Stimulated activated naive CD8-positive, alpha-beta T cell treated with anti-CD3 and anti-CD28 coated beads, Interleukin-15, Interleukin-2, amounts not matched to agents 100 ng/mL and 50 ng/mL, for 24 hours (primary cell): ENCODE measurements around the gene GUCA2A.
"Not testable (repeated sequence)": the region's sequence is repeated elsewhere in the genome, so short reads cannot be mapped to it uniquely, and the experiment has no call there.

Experiments
- H3K27ac Mint-ChIP-seq: one replicate; pipeline ENCODE4 v1.8.0; 2021; ENCODE audit warnings: mild to moderate bottlenecking, mixed read lengths
- H3K27me3 Mint-ChIP-seq: one replicate; pipeline ENCODE4 v1.8.0; 2021; ENCODE audit warnings: mixed read lengths
- H3K36me3 Mint-ChIP-seq: one replicate; pipeline ENCODE4 v1.8.0; 2021; ENCODE audit warnings: low read depth, mixed read lengths
- H3K4me1 Mint-ChIP-seq: one replicate; pipeline ENCODE4 v1.8.0; 2021; ENCODE audit warnings: low read depth, mixed read lengths
- H3K4me3 Mint-ChIP-seq: one replicate; pipeline ENCODE4 v1.8.0; 2021; ENCODE audit warnings: mild to moderate bottlenecking, mixed read lengths
- H3K9me3 Mint-ChIP-seq: one replicate; pipeline ENCODE4 v1.8.0; 2021; ENCODE audit warnings: mixed read lengths

Gene GUCA2A

GRCh38 chr1:42164551-42165420 is at the start of gene GUCA2A:
TSS of gene GUCA2A (minus strand) at chr1:42164745. CDS start at chr1:42164712, 33 bp downstream.
- peaks cover 5% of the 10 kb centered on the region for H3K36me3 Mint-ChIP-seq
- no peaks in the 10 kb centered on the region for H3K4me1 Mint-ChIP-seq
- H3K9me3 Mint-ChIP-seq, result peaks cover 12% of the 10 kb centered on the region
- no peak within 1 kb of the TSS for H3K4me3 Mint-ChIP-seq
- no peak within 1 kb of the TSS for H3K27ac Mint-ChIP-seq
- peaks cover 12% of the 10 kb centered on the region for H3K27me3 Mint-ChIP-seq

- Mint-ChIP-seq H3K27ac (no peak overlapping the region), H3K36me3 (peaks cover 65% of the 10 kb centered on the region), H3K4me3 (no peak overlapping the region), H3K4me1 (peaks cover 35% of the 10 kb centered on the region), H3K9me3 (peaks cover 5% of the 10 kb centered on the region), H3K27me3 (no peaks in the 10 kb centered on the region)
These were observed 46.7 kb upstream of the GUCA2A start for GRCh38 chr1:42211224-42211623.

GRCh38 chr1:42210421-42211133 is 46.0 kb upstream of the GUCA2A start:
- Mint-ChIP-seq H3K4me3 (no peak overlapping the region), H3K36me3 (peaks cover 72% of the 10 kb centered on the region)

GRCh38 chr1:42209526-42210251 is 45.1 kb upstream of the GUCA2A start:
- Mint-ChIP-seq H3K27ac (no peak overlapping the region), H3K4me3 (no peak overlapping the region), H3K27me3 (no peaks in the 10 kb centered on the region), H3K4me1 (peaks cover 35% of the 10 kb centered on the region), H3K9me3 (peaks cover 3% of the 10 kb centered on the region), H3K36me3 (peaks cover 74% of the 10 kb centered on the region)

More at GRCh38 chr1:42210421-42211133, 46.0 kb upstream of the GUCA2A start:
- Mint-ChIP-seq H3K27me3 (no peaks in the 10 kb centered on the region), H3K27ac (no peak overlapping the region), H3K9me3 (peaks cover 5% of the 10 kb centered on the region), H3K4me1 (peaks cover 35% of the 10 kb centered on the region)

GRCh38 chr1:42206930-42207329 is 42.4 kb upstream of the GUCA2A start:
- not testable (repeated sequence) for H3K27ac Mint-ChIP-seq, H3K27me3 Mint-ChIP-seq, H3K4me3 Mint-ChIP-seq
- peaks cover 77% of the 10 kb centered on the region for H3K36me3 Mint-ChIP-seq
- peaks cover 16% of the 10 kb centered on the region for H3K9me3 Mint-ChIP-seq
- H3K4me1 Mint-ChIP-seq, result peaks cover 29% of the 10 kb centered on the region

GRCh38 chr1:42206164-42206563 is 41.6 kb upstream of the GUCA2A start:
- Mint-ChIP-seq H3K4me1 (peaks cover 24% of the 10 kb centered on the region), H3K9me3 (peaks cover 18% of the 10 kb centered on the region), H3K4me3 (no peak overlapping the region), H3K27ac (no peak overlapping the region), H3K36me3 (peaks cover 77% of the 10 kb centered on the region), H3K27me3 (no peaks in the 10 kb centered on the region)

GRCh38 chr1:42201986-42202385 is 37.4 kb upstream of the GUCA2A start:
- Mint-ChIP-seq H3K27me3 (no peaks in the 10 kb centered on the region), H3K9me3 (peaks cover 18% of the 10 kb centered on the region), H3K36me3 (peaks cover 74% of the 10 kb centered on the region), H3K4me3 (no peak overlapping the region), H3K27ac (no peak overlapping the region), H3K4me1 (peaks cover 3% of the 10 kb centered on the region)

- peaks cover 10% of the 10 kb centered on the region for H3K9me3 Mint-ChIP-seq
- no peak overlapping the region for H3K4me3 Mint-ChIP-seq
- H3K36me3 Mint-ChIP-seq, result peaks cover 69% of the 10 kb centered on the region
- no peaks in the 10 kb centered on the region for H3K27me3 Mint-ChIP-seq
- H3K4me1 Mint-ChIP-seq, result no peaks in the 10 kb centered on the region
- no peak overlapping the region for H3K27ac Mint-ChIP-seq
These were observed 33.7 kb upstream of the GUCA2A start for GRCh38 chr1:42198251-42198650.

- peaks cover 59% of the 10 kb centered on the region for H3K36me3 Mint-ChIP-seq
- no peaks in the 10 kb centered on the region for H3K27me3 Mint-ChIP-seq
- H3K4me3 Mint-ChIP-seq, result no peak overlapping the region
- no peaks in the 10 kb centered on the region for H3K4me1 Mint-ChIP-seq
- no peaks in the 10 kb centered on the region for H3K9me3 Mint-ChIP-seq
- no peak overlapping the region for H3K27ac Mint-ChIP-seq
These were observed 31.3 kb upstream of the GUCA2A start for GRCh38 chr1:42195841-42196240.

- H3K4me3 Mint-ChIP-seq, result no peak overlapping the region
- no peak overlapping the region for H3K27ac Mint-ChIP-seq
- H3K4me1 Mint-ChIP-seq, result no peaks in the 10 kb centered on the region
- no peaks in the 10 kb centered on the region for H3K9me3 Mint-ChIP-seq
- H3K27me3 Mint-ChIP-seq, result no peaks in the 10 kb centered on the region
- H3K36me3 Mint-ChIP-seq, result peaks cover 64% of the 10 kb centered on the region
These were observed 27.6 kb upstream of the GUCA2A start for GRCh38 chr1:42192106-42192505.

- no peaks in the 10 kb centered on the region for H3K27me3 Mint-ChIP-seq
- H3K27ac Mint-ChIP-seq, result no peak overlapping the region
- H3K4me1 Mint-ChIP-seq, result no peaks in the 10 kb centered on the region
- H3K4me3 Mint-ChIP-seq, result no peak overlapping the region
- no peaks in the 10 kb centered on the region for H3K9me3 Mint-ChIP-seq
- H3K36me3 Mint-ChIP-seq, result peaks cover 62% of the 10 kb centered on the region
These were observed 26.8 kb upstream of the GUCA2A start for GRCh38 chr1:42191319-42191718.

GRCh38 chr1:42189931-42190853 is 25.6 kb upstream of the GUCA2A start:
- Mint-ChIP-seq H3K27ac (no peak overlapping the region), H3K4me3 (no peak overlapping the region), H3K9me3 (no peaks in the 10 kb centered on the region), H3K4me1 (no peaks in the 10 kb centered on the region), H3K27me3 (no peaks in the 10 kb centered on the region), H3K36me3 (peaks cover 68% of the 10 kb centered on the region)

GRCh38 chr1:42186152-42186551 is 21.6 kb upstream of the GUCA2A start:
- Mint-ChIP-seq H3K4me1 (no peaks in the 10 kb centered on the region), H3K27me3 (no peaks in the 10 kb centered on the region), H3K4me3 (no peak overlapping the region), H3K9me3 (no peaks in the 10 kb centered on the region), H3K27ac (no peak overlapping the region), H3K36me3 (peaks cover 59% of the 10 kb centered on the region)

- H3K27ac Mint-ChIP-seq, result no peak overlapping the region
- H3K4me1 Mint-ChIP-seq, result no peaks in the 10 kb centered on the region
- H3K36me3 Mint-ChIP-seq, result peaks cover 51% of the 10 kb centered on the region
- no peaks in the 10 kb centered on the region for H3K9me3 Mint-ChIP-seq
- H3K4me3 Mint-ChIP-seq, result no peak overlapping the region
- H3K27me3 Mint-ChIP-seq, result no peaks in the 10 kb centered on the region
These were observed 20.1 kb upstream of the GUCA2A start for GRCh38 chr1:42184616-42185015.
